Gastroesophageal sphincter (tissue), 3 donors: ENCODE data around the gene HEATR5B.

Experiments
- POLR2A ChIP-seq, 2 donors: fragments of 450-650 bp; IDR thresholded peaks; one replicate each; pipeline ENCODE4 v1.6.1; 2017; ENCODE audit warnings: antibody characterized with exemption in 2 of 2, mild to moderate bottlenecking in 2 of 2, moderate library complexity in 1 of 2
- POLR2AphosphoS5 ChIP-seq: sonication (generic); formaldehyde crosslinking; IDR thresholded peaks from one replicate; pipeline ENCODE4 v1.6.1; 2017; ENCODE audit warnings: antibody characterized with exemption
- TF ChIP-seq, protein P1 (sequence below), 4 experiments: fragments of 200-600 bp in 2 of 4; fragments of 450-650 bp in 2 of 4; sonication (generic) in 1 of 4; IDR thresholded peaks; one replicate each; pipeline ENCODE4 v1.5.1; 2017 to 2019; ENCODE audit warnings: antibody characterized with exemption in 4 of 4, mild to moderate bottlenecking in 2 of 4, moderate library complexity in 2 of 4

DNA sequence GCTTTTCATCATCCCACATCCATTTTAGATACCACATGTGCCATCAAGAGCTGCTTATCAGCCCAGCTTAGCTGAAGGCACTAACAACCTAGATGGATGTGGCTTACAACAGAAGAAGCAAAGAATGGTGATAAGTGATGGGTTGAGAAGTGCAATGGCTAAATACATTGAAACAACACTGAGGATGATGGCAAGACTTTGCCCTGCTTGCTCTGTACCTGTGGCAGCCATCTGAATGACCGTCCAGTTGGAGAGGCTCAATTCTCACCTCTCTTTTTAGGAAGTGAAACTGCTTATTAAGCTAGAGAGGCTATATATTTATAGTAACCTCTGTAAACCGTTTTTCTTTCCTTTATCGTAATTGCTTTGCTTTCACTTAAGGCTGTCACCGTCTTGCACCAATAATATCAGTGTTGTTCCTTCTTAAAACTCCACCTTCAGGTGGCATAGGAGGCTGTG is 5.9 kb upstream of the HEATR5B start:
- TF ChIP-seq POLR2A (IDR thresholded peaks at IDR 0.05) = no peak
- TF ChIP-seq, protein P1, sequence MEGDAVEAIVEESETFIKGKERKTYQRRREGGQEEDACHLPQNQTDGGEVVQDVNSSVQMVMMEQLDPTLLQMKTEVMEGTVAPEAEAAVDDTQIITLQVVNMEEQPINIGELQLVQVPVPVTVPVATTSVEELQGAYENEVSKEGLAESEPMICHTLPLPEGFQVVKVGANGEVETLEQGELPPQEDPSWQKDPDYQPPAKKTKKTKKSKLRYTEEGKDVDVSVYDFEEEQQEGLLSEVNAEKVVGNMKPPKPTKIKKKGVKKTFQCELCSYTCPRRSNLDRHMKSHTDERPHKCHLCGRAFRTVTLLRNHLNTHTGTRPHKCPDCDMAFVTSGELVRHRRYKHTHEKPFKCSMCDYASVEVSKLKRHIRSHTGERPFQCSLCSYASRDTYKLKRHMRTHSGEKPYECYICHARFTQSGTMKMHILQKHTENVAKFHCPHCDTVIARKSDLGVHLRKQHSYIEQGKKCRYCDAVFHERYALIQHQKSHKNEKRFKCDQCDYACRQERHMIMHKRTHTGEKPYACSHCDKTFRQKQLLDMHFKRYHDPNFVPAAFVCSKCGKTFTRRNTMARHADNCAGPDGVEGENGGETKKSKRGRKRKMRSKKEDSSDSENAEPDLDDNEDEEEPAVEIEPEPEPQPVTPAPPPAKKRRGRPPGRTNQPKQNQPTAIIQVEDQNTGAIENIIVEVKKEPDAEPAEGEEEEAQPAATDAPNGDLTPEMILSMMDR (IDR thresholded peaks at IDR 0.05) = no peak
- no peak for TF ChIP-seq POLR2AphosphoS5
